HG03342 (cell line): ENCODE data around the gene FDCSP.
"Not testable (repeated sequence)": the region's sequence is repeated elsewhere in the genome, so short reads cannot be mapped to it uniquely, and the experiment has no call there.

ENCODE experiments used
- ATAC-seq: cut with Tn5 transposase; IDR thresholded peaks from one replicate; pipeline ENCODE4 v1.9.1; 2021; ENCODE audit warnings: mild to moderate bottlenecking, moderate library complexity; ENCODE audit not compliant: unreplicated experiment

The FDCSP gene

DNA sequence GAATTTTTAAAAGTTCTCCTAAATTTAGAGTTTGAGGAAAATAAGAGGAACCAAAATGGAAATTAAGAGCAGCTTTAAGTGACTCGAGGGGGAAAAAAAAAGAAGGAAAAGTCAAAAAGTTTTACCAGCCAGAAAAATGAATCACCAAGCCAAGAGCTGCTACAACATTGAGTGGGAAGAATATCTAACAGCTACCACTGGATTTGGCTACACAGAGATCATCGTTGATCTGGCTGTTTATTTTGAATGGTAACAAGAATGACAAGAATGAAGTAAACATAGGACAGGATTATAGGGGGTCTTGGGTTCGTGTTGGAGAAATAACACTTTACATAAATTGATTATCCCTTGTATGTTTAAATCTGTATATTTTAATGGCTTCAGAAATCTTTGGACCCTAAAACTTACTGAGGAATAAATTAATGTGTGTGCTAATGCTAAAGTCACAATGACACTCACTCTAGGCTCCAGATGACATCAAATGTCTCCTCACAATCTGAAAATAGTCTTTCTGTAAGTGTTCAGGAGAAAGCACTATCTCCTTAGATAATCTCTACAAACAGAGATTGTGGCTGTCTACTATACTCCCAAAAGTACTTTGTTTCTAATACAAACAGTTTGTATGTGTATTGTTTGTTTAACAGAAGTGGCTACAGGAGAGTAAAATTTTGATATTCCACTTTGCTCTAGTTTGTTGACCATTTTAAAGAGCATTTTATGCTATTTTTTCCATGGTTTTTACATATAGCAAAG, 13.4 kb downstream of the FDCSP start:
- no peak for ATAC-seq

DNA sequence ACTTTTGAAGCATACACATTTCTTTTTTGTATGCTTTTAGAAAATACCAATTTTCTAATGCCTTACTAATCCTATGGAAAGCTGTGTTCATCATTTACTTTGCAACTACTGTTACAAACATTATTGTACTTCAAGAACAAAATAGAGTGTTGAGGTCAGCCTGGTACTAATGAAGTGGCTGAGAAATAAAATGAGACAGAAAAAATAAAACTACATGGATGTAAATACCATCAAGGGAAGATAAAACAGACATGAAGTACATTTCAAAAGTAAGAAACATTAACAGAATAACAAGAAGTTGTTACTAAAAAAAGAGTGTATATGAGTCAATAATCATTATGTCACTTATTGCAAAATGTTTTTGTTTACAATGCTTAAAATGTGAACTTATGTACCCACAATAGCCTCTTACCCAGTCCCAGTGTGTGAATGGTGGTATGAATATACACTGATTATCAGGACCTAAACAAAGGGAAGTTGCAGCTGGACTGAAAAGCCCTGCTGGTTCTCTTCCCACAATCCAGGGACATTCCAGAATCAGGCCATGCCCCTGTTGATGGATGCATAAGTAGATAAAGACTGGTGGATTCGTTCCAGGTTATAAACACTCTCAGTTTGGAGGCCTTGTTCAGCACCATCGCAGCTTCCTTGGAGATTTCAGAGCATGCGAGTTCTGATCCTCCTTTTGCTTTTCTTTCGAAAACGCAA, 14.1 kb downstream of the FDCSP start:
- ATAC-seq = no peak

DNA sequence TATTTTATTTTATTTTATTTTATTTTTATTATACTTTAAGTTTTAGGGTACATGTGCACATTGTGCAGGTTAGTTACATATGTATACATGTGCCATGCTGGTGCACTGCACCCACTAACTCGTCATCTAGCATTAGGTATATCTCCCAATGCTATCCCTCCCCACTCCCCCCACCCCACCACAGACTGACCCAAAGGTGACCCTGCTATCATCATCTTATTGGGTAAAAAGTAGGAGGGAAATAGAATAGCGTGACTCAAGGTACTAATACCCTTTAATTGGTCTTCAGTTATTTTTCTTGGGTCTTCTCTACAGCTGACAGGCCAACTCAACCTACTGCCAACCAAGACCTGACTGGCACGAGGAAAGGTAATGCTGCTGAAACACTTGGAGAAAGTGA, 16.4 kb downstream of the FDCSP start, which contains the start of gene CSN3:
Gene CSN3 (plus strand): TSS at position 301 of the 400 bp plus-strand sequence. CDS start 2,223 bp downstream, outside the sequence.
- ATAC-seq = not testable (repeated sequence)

GRCh38 chr4:70243091-70243490, 17.2 kb downstream of the FDCSP start:
- no peak for ATAC-seq

- no peak for ATAC-seq
Observed at GRCh38 chr4:70251250-70251944, 25.5 kb downstream of the FDCSP start.

- no peak for ATAC-seq
Observed at GRCh38 chr4:70251945-70252277, 26.0 kb downstream of the FDCSP start.

- no peak for ATAC-seq
Observed at GRCh38 chr4:70269674-70270073, 43.8 kb downstream of the FDCSP start.

GRCh38 chr4:70277121-70277520, 51.2 kb downstream of the FDCSP start:
- ATAC-seq = no peak

DNA sequence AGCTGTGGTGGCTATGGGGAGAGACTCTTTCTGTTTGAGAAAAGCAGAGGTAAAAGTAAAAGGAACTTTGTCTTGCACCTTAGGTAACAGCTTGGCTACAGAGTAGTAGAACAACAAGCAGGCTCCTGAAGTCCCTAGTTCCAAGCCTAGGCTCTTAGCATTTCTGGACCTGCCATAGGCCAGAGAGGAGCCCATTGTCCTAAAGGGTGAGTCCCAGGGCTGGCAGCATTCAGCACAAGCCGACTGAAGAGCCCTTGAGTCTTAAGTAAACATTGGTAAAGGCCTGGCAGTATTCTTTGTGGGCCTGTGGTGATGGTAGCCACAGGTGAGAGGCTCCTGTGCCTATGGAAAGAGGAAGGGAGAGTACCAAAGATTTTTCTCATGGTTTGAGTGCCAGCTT, 54.6 kb downstream of the FDCSP start:
- no peak for ATAC-seq
